K562 (cell line): ENCODE results near the gene WNT7B. TPM values are rescaled to one million over a fixed set of nuclear protein-coding genes. Genes with fewer than 3 reads are reported as not detected.

Experiments used
- ATAC-seq: fragments of 200-7000 bp; cut with Tn5 transposase; 3 replicates; pipeline ENCODE4 v1.9.1; 2020; ENCODE audit warnings: moderate library complexity
- BruUV-seq: library from RNA; stranded (reverse); fragments of 400-500 nt; replicated peaks from 2 replicates; lab custom pipeline; 2021; lab: Mats Ljungman, UMichigan
- CTCF ChIA-PET: fragments of 300-600 bp; formaldehyde crosslinking; extraction: SDS; loops from one replicate; lab custom pipeline; 2021; ENCODE audit warnings: low intra/inter-chr PET ratio; lab: Yijun Ruan, JAX
- POLR2A ChIA-PET: fragments of 300-600, 350-650 bp; sonication (Branson Sonifier 250); formaldehyde crosslinking; extraction: SDS; loops from one replicate; lab custom pipeline; 2021; ENCODE audit warnings: antibody characterized with exemption, inconsistent platforms; lab: Yijun Ruan, JAX
- DNase-seq, 4 experiments: peaks; one replicate each; pipeline versions ENCODE4 v3.0.0 to v3.0.0-alpha.2; 2011 to 2018; ENCODE audit warnings: low spot score in 3 of 4, mixed read lengths in 3 of 4; ENCODE audit errors: extremely low read depth in 1 of 4
- FAIRE-seq: peaks from 2 replicates; lab custom pipeline; 2011; peaks lifted over from hg19 to GRCh38; lab: Jason Lieb, UNC
- H2AFZ ChIP-seq: 2 replicates; pipeline ENCODE4 v1.6.0; 2011; ENCODE audit warnings: low read depth, low read length, control low read depth, inconsistent platforms
- H3K27ac ChIP-seq: fragments of 200-600 bp; 3 replicates; pipeline ENCODE4 v1.8.0; 2011; ENCODE audit warnings: low read depth, mild to moderate bottlenecking, control low read depth, inconsistent platforms, low read length, moderate library complexity, mixed read lengths; ENCODE audit errors: extremely low read depth
- H3K27me3 ChIP-seq, 2 experiments: fragments of 300-600 bp in 1 of 2; 2 replicates in 1 of 2; 3 replicates in 1 of 2; pipeline versions ENCODE4 v1.6.0 to v1.8.0; 2011; ENCODE audit warnings: inconsistent platforms in 2 of 2, low read length in 2 of 2, mild to moderate bottlenecking in 1 of 2, mixed read lengths in 1 of 2, moderate library complexity in 1 of 2; ENCODE audit not compliant: control insufficient read depth in 2 of 2, insufficient read depth in 2 of 2
- H3K36me3 ChIP-seq: fragments of 300-600 bp; 3 replicates; pipeline ENCODE4 v1.8.0; 2011; ENCODE audit warnings: mild to moderate bottlenecking, low read length, inconsistent platforms; ENCODE audit not compliant: control insufficient read depth, insufficient read depth
- H3K4me1 ChIP-seq, 2 experiments: fragments of 200-600 bp in 1 of 2; replicated peaks in 1 of 2; 2 replicates in 1 of 2; 3 replicates in 1 of 2; pipeline versions ENCODE4 v1.5.1 to v1.8.0; 2011; ENCODE audit warnings: inconsistent platforms in 2 of 2, low read length in 2 of 2, mild to moderate bottlenecking in 1 of 2, mixed read lengths in 1 of 2, moderate library complexity in 1 of 2; ENCODE audit not compliant: control insufficient read depth in 2 of 2, insufficient read depth in 2 of 2
- H3K4me2 ChIP-seq: 2 replicates; pipeline ENCODE4 v1.6.1; 2011; ENCODE audit warnings: low read length, control low read depth, inconsistent platforms, mixed read lengths; ENCODE audit not compliant: insufficient read depth
- H3K4me3 ChIP-seq: fragments of 200-600 bp; sonication (generic), shearing (Covaris generic); 2 replicates; pipeline ENCODE4 v1.5.1; 2016; ENCODE audit warnings: control low read depth, inconsistent platforms
- H3K79me2 ChIP-seq: fragments of 200-600 bp; 3 replicates; pipeline ENCODE4 v1.8.0; 2011; ENCODE audit warnings: low read length, inconsistent platforms; ENCODE audit not compliant: control insufficient read depth, insufficient read depth
- H3K9ac ChIP-seq, 2 experiments: 2 replicates each; pipeline versions ENCODE4 v1.6.0 to v1.6.1; 2011; ENCODE audit warnings: low read depth in 2 of 2, low read length in 2 of 2, control low read depth in 1 of 2, inconsistent platforms in 1 of 2, mild to moderate bottlenecking in 1 of 2, mixed read lengths in 1 of 2; ENCODE audit not compliant: insufficient read depth in 1 of 2
- H3K9me1 ChIP-seq: one replicate; pipeline ENCODE4 v1.6.0; 2011; ENCODE audit warnings: inconsistent platforms, mild to moderate bottlenecking, low read length, moderate library complexity; ENCODE audit not compliant: control insufficient read depth, insufficient read depth
- H3K9me3 ChIP-seq: replicated peaks from 2 replicates; pipeline ENCODE4 v1.5.1; 2011; ENCODE audit warnings: low read depth, low read length, inconsistent platforms; ENCODE audit not compliant: control insufficient read depth, insufficient read depth
- H4K20me1 ChIP-seq: replicated peaks from 2 replicates; pipeline ENCODE4 v1.6.1; 2011; ENCODE audit warnings: low read length, inconsistent platforms, mixed read lengths; ENCODE audit not compliant: control insufficient read depth, insufficient read depth
- ELF2 ChIP-seq: fragments of 250-450 bp; sonication (Bioruptor Pico); IDR thresholded peaks from 2 replicates; pipeline ENCODE4 v1.5.0; 2021; ENCODE audit warnings: mild to moderate bottlenecking
- NFIC ChIP-seq: fragments of 450-650 bp; IDR thresholded peaks from 2 replicates; pipeline ENCODE4 v1.6.1; 2017; ENCODE audit warnings: mild to moderate bottlenecking, inconsistent platforms
- PHF8 ChIP-seq: fragments of 200-600 bp; sonication (generic); IDR thresholded peaks from 2 replicates; pipeline ENCODE4 v1.6.1; 2012; ENCODE audit warnings: mixed run types, mild to moderate bottlenecking, inconsistent platforms, low read length, moderate library complexity, borderline replicate concordance
- SMAD1 ChIP-seq: fragments of 150-350 bp; IDR thresholded peaks from 2 replicates; pipeline ENCODE4 v1.6.1; 2014; ENCODE audit warnings: low read length, low read depth; ENCODE audit not compliant: partially characterized antibody
- ZNF79 ChIP-seq: fragments of 250-450 bp; sonication (Bioruptor Pico); IDR thresholded peaks from 2 replicates; pipeline ENCODE4 v1.4.0; 2020; ENCODE audit warnings: low read depth, mild to moderate bottlenecking, moderate library complexity
- WGBS: fragments of 100-300 bp; shearing (Covaris generic); methylation state at CpG from one replicate; pipeline ENCODE4 v1.1.6; 2016; ENCODE audit warnings: low coverage, mixed read lengths; ENCODE audit not compliant: insufficient coverage; ENCODE audit errors: missing lambda C conversion rate; 5-methylcytosine and 5-hydroxymethylcytosine counted together
- in situ Hi-C: fragments of 300-500 bp; cut with MboI; formaldehyde crosslinking; loops from 4 replicates; pipeline ENCODE4 v1.15.0; 2018; ENCODE audit warnings: inconsistent platforms, mixed read lengths
- intact Hi-C: fragments of 100-400 bp; cut with micrococcal nuclease; formaldehyde crosslinking; loops from 2 replicates; pipeline ENCODE4 v1.14.2; 2022
- polyA plus RNA-seq, 8 experiments: library from polyadenylated mRNA; depleted of rRNA in 4 of 8; stranded (reverse) in 5 of 8; unstranded in 3 of 8; fragments of >200 nt; fragmentation: Nextera tagmentation in 2 of 8; fragmentation: Illumina TruSeq in 1 of 8; extraction: Ambion mirVana in 2 of 8; extraction: Trizol in 1 of 8; gene quantifications; 2 replicates each; pipeline versions ENCODE4 v1.2.1 to v1.2.3, GENCODE V29; 2011 to 2014; ENCODE audit warnings: inconsistent platforms in 1 of 8, missing spikeins in 1 of 8
- total RNA-seq, 7 experiments: library from RNA; depleted of rRNA in 6 of 7; stranded (reverse); fragments of >200 nt in 6 of 7; fragmentation: Illumina TruSeq in 2 of 7; extraction: Trizol in 2 of 7; gene quantifications; 2 replicates each; pipeline versions ENCODE4 v1.2.1 to v1.2.3, GENCODE V29; 2011 to 2021; ENCODE audit warnings: low replicate concordance in 1 of 7
- TF ChIP-seq, protein P1 (sequence below), 3 experiments: IDR thresholded peaks in 2 of 3; conservative IDR thresholded peaks in 1 of 3; 2 replicates each; pipeline ENCODE4 v1.5.1; 2011 to 2012; ENCODE audit warnings: low read length in 3 of 3, mild to moderate bottlenecking in 3 of 3, control low read depth in 2 of 3, improper control_type of control experiment in 1 of 3, inconsistent platforms in 1 of 3, low read depth in 1 of 3, mixed read lengths in 1 of 3, moderate library complexity in 1 of 3; ENCODE audit not compliant: insufficient read depth in 2 of 3
- TF ChIP-seq, protein P2 (sequence below): sonication (generic); formaldehyde crosslinking; IDR thresholded peaks from 2 replicates; pipeline ENCODE4 v1.8.0; 2022; ENCODE audit warnings: mild to moderate bottlenecking, low read depth, missing genetic modification reagents
- TF ChIP-seq, protein P3 (sequence below): IDR thresholded peaks from 2 replicates; pipeline ENCODE4 v1.6.1; 2011; ENCODE audit warnings: borderline replicate concordance, low read depth, mild to moderate bottlenecking, moderate library complexity, low read length; ENCODE audit not compliant: insufficient read depth, poor library complexity, severe bottlenecking
- TF ChIP-seq, protein P4 (sequence below): IDR thresholded peaks from 3 replicates; pipeline ENCODE4 v1.6.1; 2011; ENCODE audit warnings: borderline replicate concordance, mild to moderate bottlenecking, moderate library complexity; ENCODE audit not compliant: insufficient read length; ENCODE audit errors: extremely low read depth

Gene WNT7B
- total and polyA plus RNA-seq, 9 of the 15 experiments (the other 6 are each of a cell fraction or from before 2014, with no cell fraction given) = not detected

DNA sequence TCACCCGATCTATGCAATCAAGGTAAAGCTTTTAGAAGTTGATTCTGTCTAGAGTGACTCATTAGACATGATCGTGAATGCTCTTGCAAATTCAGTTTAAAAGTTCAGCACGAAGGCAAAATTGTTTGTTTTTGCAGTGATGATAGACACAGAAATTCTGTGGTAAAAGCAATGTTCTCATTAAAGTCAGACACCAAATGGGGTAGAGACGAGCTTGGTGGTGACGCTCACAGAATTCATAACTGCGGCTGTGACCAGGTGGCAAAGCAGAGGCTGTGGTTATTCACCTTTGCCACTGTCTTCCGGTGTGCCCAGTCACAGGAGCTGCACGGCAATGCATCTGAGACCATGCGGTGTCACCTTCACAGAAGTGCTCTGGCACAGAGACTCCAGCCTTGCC, 83.4 kb downstream of the WNT7B start:
- DNase-seq = no peak
- Histone ChIP-seq H3K4me2 (no peak overlapping the region), H3K9me3 (no peaks in the 10 kb centered on the region), H3K9ac (no peak overlapping the region), H3K36me3 (no peaks in the 10 kb centered on the region), H3K27me3 (peaks cover 5 to 37% of the 10 kb centered on the region in 2 experiments), H4K20me1 (no peaks in the 10 kb centered on the region), H3K79me2 (no peaks in the 10 kb centered on the region), H3K4me3 (no peak overlapping the region), H2AFZ (no peak overlapping the region), H3K4me1 (peaks cover 0 to 5% of the 10 kb centered on the region in 2 experiments; a peak in 1 of 5 replicates), H3K27ac (no peak overlapping the region), H3K9me1 (no peaks in the 10 kb centered on the region)
- TF ChIP-seq SMAD1 (no peak), ZNF79 (no peak), PHF8 (no peak), NFIC (no peak), ELF2 (CRISPR knock-in tag) (no peak)
- TF ChIP-seq, protein P1, sequence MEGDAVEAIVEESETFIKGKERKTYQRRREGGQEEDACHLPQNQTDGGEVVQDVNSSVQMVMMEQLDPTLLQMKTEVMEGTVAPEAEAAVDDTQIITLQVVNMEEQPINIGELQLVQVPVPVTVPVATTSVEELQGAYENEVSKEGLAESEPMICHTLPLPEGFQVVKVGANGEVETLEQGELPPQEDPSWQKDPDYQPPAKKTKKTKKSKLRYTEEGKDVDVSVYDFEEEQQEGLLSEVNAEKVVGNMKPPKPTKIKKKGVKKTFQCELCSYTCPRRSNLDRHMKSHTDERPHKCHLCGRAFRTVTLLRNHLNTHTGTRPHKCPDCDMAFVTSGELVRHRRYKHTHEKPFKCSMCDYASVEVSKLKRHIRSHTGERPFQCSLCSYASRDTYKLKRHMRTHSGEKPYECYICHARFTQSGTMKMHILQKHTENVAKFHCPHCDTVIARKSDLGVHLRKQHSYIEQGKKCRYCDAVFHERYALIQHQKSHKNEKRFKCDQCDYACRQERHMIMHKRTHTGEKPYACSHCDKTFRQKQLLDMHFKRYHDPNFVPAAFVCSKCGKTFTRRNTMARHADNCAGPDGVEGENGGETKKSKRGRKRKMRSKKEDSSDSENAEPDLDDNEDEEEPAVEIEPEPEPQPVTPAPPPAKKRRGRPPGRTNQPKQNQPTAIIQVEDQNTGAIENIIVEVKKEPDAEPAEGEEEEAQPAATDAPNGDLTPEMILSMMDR (IDR thresholded peaks at IDR 0.05 in 2 of 3, conservative IDR thresholded peaks at IDR 0.05 in 1 of 3; ENCODE audit: insufficient read depth in 2 of 3, low read depth in 1 of 3, low read length in 3 of 3) = no peak
- TF ChIP-seq, protein P2, sequence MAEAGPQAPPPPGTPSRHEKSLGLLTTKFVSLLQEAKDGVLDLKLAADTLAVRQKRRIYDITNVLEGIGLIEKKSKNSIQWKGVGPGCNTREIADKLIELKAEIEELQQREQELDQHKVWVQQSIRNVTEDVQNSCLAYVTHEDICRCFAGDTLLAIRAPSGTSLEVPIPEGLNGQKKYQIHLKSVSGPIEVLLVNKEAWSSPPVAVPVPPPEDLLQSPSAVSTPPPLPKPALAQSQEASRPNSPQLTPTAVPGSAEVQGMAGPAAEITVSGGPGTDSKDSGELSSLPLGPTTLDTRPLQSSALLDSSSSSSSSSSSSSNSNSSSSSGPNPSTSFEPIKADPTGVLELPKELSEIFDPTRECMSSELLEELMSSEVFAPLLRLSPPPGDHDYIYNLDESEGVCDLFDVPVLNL (CRISPR knock-in tag) = no peak
- TF ChIP-seq, protein P3, sequence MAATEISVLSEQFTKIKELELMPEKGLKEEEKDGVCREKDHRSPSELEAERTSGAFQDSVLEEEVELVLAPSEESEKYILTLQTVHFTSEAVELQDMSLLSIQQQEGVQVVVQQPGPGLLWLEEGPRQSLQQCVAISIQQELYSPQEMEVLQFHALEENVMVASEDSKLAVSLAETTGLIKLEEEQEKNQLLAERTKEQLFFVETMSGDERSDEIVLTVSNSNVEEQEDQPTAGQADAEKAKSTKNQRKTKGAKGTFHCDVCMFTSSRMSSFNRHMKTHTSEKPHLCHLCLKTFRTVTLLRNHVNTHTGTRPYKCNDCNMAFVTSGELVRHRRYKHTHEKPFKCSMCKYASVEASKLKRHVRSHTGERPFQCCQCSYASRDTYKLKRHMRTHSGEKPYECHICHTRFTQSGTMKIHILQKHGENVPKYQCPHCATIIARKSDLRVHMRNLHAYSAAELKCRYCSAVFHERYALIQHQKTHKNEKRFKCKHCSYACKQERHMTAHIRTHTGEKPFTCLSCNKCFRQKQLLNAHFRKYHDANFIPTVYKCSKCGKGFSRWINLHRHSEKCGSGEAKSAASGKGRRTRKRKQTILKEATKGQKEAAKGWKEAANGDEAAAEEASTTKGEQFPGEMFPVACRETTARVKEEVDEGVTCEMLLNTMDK = no peak
- TF ChIP-seq, protein P4, sequence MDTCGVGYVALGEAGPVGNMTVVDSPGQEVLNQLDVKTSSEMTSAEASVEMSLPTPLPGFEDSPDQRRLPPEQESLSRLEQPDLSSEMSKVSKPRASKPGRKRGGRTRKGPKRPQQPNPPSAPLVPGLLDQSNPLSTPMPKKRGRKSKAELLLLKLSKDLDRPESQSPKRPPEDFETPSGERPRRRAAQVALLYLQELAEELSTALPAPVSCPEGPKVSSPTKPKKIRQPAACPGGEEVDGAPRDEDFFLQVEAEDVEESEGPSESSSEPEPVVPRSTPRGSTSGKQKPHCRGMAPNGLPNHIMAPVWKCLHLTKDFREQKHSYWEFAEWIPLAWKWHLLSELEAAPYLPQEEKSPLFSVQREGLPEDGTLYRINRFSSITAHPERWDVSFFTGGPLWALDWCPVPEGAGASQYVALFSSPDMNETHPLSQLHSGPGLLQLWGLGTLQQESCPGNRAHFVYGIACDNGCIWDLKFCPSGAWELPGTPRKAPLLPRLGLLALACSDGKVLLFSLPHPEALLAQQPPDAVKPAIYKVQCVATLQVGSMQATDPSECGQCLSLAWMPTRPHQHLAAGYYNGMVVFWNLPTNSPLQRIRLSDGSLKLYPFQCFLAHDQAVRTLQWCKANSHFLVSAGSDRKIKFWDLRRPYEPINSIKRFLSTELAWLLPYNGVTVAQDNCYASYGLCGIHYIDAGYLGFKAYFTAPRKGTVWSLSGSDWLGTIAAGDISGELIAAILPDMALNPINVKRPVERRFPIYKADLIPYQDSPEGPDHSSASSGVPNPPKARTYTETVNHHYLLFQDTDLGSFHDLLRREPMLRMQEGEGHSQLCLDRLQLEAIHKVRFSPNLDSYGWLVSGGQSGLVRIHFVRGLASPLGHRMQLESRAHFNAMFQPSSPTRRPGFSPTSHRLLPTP = no peak
- FAIRE-seq = no peak
- 1% methylated on average over 7 of the region's 9 CpGs for WGBS
- ChIA-PET POLR2A (interaction anchor here (0.7 kb wide), 1 partner anchor 72 kb away, joined by 3 read pairs; no protein-coding TSS in a partner anchor), CTCF (no interaction called here)
- no TSS peak for BruUV-seq
- in situ Hi-C loops (no loop called here), intact Hi-C loops (no loop called here)
- no peak for ATAC-seq
